Caco-2 (cell line): ENCODE results near the gene ARRDC1. TPM values are rescaled to one million over a fixed set of nuclear protein-coding genes. Genes with fewer than 3 reads are reported as not detected.

Experiments
- BruUV-seq: library from RNA; stranded (reverse); fragments of 400-500 nt; replicated peaks from 2 replicates; lab custom pipeline; 2021; lab: Mats Ljungman, UMichigan
- CTCF ChIA-PET: fragments of 300-600 bp; sonication (Branson Sonifier 250); formaldehyde crosslinking; loops from one replicate; lab custom pipeline; 2022; ENCODE audit warnings: antibody characterized with exemption; lab: Charles Lee
- POLR2A ChIA-PET: fragments of 300-600 bp; sonication (Branson Sonifier 250); formaldehyde crosslinking; loops from one replicate; lab custom pipeline; 2022; ENCODE audit warnings: antibody characterized with exemption; lab: Charles Lee
- DNase-seq, 2 experiments: peaks; one replicate each; pipeline versions ENCODE4 v3.0.0 to v3.0.0-alpha.2; 2020 to 2022
- H3K27me3 ChIP-seq: replicated peaks from 2 replicates; pipeline ENCODE4 v1.6.0; 2011; ENCODE audit warnings: low read length; ENCODE audit not compliant: control insufficient read depth, insufficient read depth
- H3K36me3 ChIP-seq: 2 replicates; pipeline ENCODE4 v1.5.1; 2011; ENCODE audit warnings: low read length; ENCODE audit not compliant: control insufficient read depth, insufficient read depth
- H3K4me1 ChIP-seq: fragments of 250-450 bp; sonication (Bioruptor Pico); 2 replicates; pipeline ENCODE4 v1.5.1; 2020; ENCODE audit warnings: mild to moderate bottlenecking
- H3K4me3 ChIP-seq: 2 replicates; pipeline ENCODE4 v1.5.1; 2011; ENCODE audit warnings: low read depth, mild to moderate bottlenecking, control low read depth, low read length
- H3K9me3 ChIP-seq: fragments of 250-450 bp; sonication (Bioruptor Pico); 2 replicates; pipeline ENCODE4 v1.5.1; 2020; ENCODE audit warnings: mild to moderate bottlenecking, moderate library complexity
- H3K27ac Mint-ChIP-seq: one replicate; pipeline ENCODE4 v1.8.0; 2022; ENCODE audit warnings: mixed read lengths; ENCODE audit not compliant: unreplicated experiment
- H3K27me3 Mint-ChIP-seq: one replicate; pipeline ENCODE4 v1.8.0; 2022; ENCODE audit warnings: mixed read lengths; ENCODE audit not compliant: insufficient read depth, unreplicated experiment
- H3K36me3 Mint-ChIP-seq: one replicate; pipeline ENCODE4 v1.8.0; 2022; ENCODE audit warnings: mild to moderate bottlenecking, mixed read lengths; ENCODE audit not compliant: insufficient read depth, unreplicated experiment
- H3K4me1 Mint-ChIP-seq: one replicate; pipeline ENCODE4 v1.8.0; 2022; ENCODE audit warnings: low read depth, mixed read lengths; ENCODE audit not compliant: unreplicated experiment
- H3K4me3 Mint-ChIP-seq: one replicate; pipeline ENCODE4 v1.8.0; 2022; ENCODE audit warnings: mild to moderate bottlenecking, moderate library complexity, mixed read lengths; ENCODE audit not compliant: unreplicated experiment
- H3K9me3 Mint-ChIP-seq: one replicate; pipeline ENCODE4 v1.8.0; 2022; ENCODE audit warnings: mixed read lengths; ENCODE audit not compliant: unreplicated experiment
- CTCF ChIP-seq, 2 experiments: fragments of 200-600 bp in 1 of 2; IDR thresholded peaks; 1 replicate in 1 of 2; 2 replicates in 1 of 2; pipeline versions ENCODE4 v1.5.1 to v1.8.0; 2011 to 2022; ENCODE audit warnings: antibody characterized with exemption in 1 of 2, control low read depth in 1 of 2, inconsistent platforms in 1 of 2, low read depth in 1 of 2, low read length in 1 of 2, mild to moderate bottlenecking in 1 of 2, moderate library complexity in 1 of 2; ENCODE audit not compliant: insufficient read depth in 1 of 2, severe bottlenecking in 1 of 2, unreplicated experiment in 1 of 2
- intact Hi-C: fragments of 100-400 bp; cut with micrococcal nuclease; formaldehyde crosslinking; loops from one replicate; pipeline ENCODE4 v1.10.0; 2022; ENCODE audit not compliant: unreplicated experiment
- total RNA-seq: library from RNA; stranded (reverse); gene quantifications from 2 replicates; pipeline ENCODE4 v1.2.3, GENCODE V29; 2022

The ARRDC1 gene
- total RNA-seq, 1 experiment from 2014 or later, result 66.6 TPM

- Mint-ChIP-seq H3K4me3 (no peak overlapping the region), H3K27me3 (no peaks in the 10 kb centered on the region), H3K4me1 (no peaks in the 10 kb centered on the region), H3K9me3 (no peaks in the 10 kb centered on the region), H3K27ac (no peak overlapping the region), H3K36me3 (peaks cover 44% of the 10 kb centered on the region)
- Histone ChIP-seq H3K36me3 (no peaks in the 10 kb centered on the region; the same call in 1 of the 2 replicates), H3K9me3 (no peaks in the 10 kb centered on the region), H3K4me1 (no peaks in the 10 kb centered on the region), H3K4me3 (no peak overlapping the region), H3K27me3 (no peaks in the 10 kb centered on the region)
- DNase-seq, result no peak
- no TSS peak for BruUV-seq
- intact Hi-C loops, result no loop called here
- TF ChIP-seq CTCF (IDR thresholded peaks at IDR 0.05; ENCODE audit: insufficient read depth in 1 of 2, low read depth in 1 of 2, low read length in 1 of 2, severe bottlenecking in 1 of 2, unreplicated experiment in 1 of 2), result no peak
- POLR2A ChIA-PET, result no interaction called here
- CTCF ChIA-PET, result no interaction called here
Observed at GRCh38 chr9:137569609-137570203, 35.8 kb upstream of the ARRDC1 start.

- no peak for DNase-seq
- no peaks in the 10 kb centered on the region for H3K9me3 ChIP-seq
- no TSS peak for BruUV-seq
- H3K27ac Mint-ChIP-seq, result no peak overlapping the region
- intact Hi-C loops, result no loop called here
- no peaks in the 10 kb centered on the region for H3K27me3 ChIP-seq
- no peak overlapping the region for H3K4me3 ChIP-seq
- H3K27me3 Mint-ChIP-seq, result no peaks in the 10 kb centered on the region
- H3K36me3 ChIP-seq, result no peaks in the 10 kb centered on the region; the same call in 1 of the 2 replicates
- no peak overlapping the region for H3K4me3 Mint-ChIP-seq
- no peaks in the 10 kb centered on the region for H3K4me1 Mint-ChIP-seq
- no peak for TF ChIP-seq CTCF (IDR thresholded peaks at IDR 0.05; ENCODE audit: insufficient read depth in 1 of 2, low read depth in 1 of 2, low read length in 1 of 2, severe bottlenecking in 1 of 2, unreplicated experiment in 1 of 2)
- H3K4me1 ChIP-seq, result no peaks in the 10 kb centered on the region
- ChIA-PET CTCF (no interaction called here), POLR2A (no interaction called here)
- no peaks in the 10 kb centered on the region for H3K9me3 Mint-ChIP-seq
- H3K36me3 Mint-ChIP-seq, result peaks cover 49% of the 10 kb centered on the region
Observed at GRCh38 chr9:137570566-137570965, 34.9 kb upstream of the ARRDC1 start.

- TF ChIP-seq CTCF (IDR thresholded peaks at IDR 0.05; ENCODE audit: insufficient read depth in 1 of 2, low read depth in 1 of 2, low read length in 1 of 2, severe bottlenecking in 1 of 2, unreplicated experiment in 1 of 2), result no peak
- CTCF ChIA-PET, result no interaction called here
- Mint-ChIP-seq H3K4me1 (no peaks in the 10 kb centered on the region), H3K36me3 (peaks cover 85% of the 10 kb centered on the region), H3K27ac (no peak overlapping the region), H3K4me3 (no peak overlapping the region), H3K9me3 (no peaks in the 10 kb centered on the region), H3K27me3 (no peaks in the 10 kb centered on the region)
- H3K27me3 ChIP-seq, result no peaks in the 10 kb centered on the region
- POLR2A ChIA-PET, result no interaction called here
- H3K9me3 ChIP-seq, result no peaks in the 10 kb centered on the region
- no peak overlapping the region for H3K4me3 ChIP-seq
- DNase-seq, result no peak
- no TSS peak for BruUV-seq
- intact Hi-C loops, result no loop called here
- no peaks in the 10 kb centered on the region; the same call in 1 of the 2 replicates for H3K36me3 ChIP-seq
- H3K4me1 ChIP-seq, result peaks cover 12% of the 10 kb centered on the region
Observed at GRCh38 chr9:137574192-137574591, 31.3 kb upstream of the ARRDC1 start.
